Head of caudate nucleus (tissue), 42 donors: ENCODE measurements around the gene CALM3.
A peak's percentile ranks its signal among the peaks of the same experiment; 100 is the strongest.

Experiments
- DNase-seq, 42 donors: peaks; one replicate each; pipeline versions ENCODE4 v3.0.0 to v3.0.0-alpha.2; 2020 to 2021; ENCODE audit warnings: mixed read lengths in 7 of 42
- intact Hi-C: fragments of 100-400 bp; cut with DNase I; formaldehyde crosslinking; loops from one replicate; pipeline ENCODE4 v1.15.0; 2022

Gene CALM3

DNA sequence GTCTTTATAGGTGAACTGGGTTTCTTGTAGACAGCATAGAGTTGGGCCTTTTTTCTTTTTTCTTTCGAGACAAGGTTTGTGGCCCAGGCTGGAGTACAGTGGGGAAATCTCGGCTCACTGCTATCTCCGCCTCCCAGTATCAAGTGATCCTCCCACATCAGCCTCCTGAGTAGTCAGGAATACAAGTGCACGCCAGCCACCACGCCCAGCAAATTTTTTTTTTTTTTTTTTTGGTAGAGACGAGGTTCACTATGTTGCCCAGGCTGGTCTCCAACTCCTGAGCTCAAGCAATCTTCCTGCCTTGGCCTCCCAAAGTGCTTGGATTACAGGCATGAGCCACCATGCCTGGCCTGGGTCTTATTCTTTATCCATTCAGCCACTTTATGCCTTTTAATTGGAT lies 5.1 kb upstream of the CALM3 start:
- peak in 1 of 42 donors; percentile 8 for DNase-seq
- intact Hi-C loops = no loop called here

DNA sequence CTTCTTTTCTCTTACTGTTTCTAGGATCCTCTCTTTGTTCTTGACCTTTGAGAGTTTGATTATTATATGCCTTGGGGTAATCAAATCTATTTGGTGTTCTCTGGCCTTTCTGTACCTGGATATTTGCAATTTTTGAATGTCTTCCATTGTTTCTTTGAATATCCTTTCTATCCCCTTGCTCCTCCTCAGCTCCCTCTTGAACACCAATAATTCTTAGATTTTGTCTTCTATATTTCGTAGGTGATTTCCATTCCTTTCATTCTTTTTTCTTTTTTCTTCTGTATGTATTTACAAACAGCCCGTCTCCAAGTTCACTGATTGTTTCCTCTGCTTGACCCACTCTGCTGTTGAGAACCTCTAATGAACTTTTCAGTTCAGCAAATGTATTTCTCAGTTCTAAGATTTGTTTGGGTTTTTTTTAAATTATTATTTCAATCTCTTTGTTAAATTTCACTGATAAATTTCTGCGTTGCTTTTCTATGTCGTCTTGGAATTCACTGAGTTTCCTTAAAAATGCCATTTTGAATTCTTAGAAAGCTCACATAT lies 2.7 kb upstream of the CALM3 start:
- intact Hi-C loops = no loop called here
- no peak for DNase-seq

DNA sequence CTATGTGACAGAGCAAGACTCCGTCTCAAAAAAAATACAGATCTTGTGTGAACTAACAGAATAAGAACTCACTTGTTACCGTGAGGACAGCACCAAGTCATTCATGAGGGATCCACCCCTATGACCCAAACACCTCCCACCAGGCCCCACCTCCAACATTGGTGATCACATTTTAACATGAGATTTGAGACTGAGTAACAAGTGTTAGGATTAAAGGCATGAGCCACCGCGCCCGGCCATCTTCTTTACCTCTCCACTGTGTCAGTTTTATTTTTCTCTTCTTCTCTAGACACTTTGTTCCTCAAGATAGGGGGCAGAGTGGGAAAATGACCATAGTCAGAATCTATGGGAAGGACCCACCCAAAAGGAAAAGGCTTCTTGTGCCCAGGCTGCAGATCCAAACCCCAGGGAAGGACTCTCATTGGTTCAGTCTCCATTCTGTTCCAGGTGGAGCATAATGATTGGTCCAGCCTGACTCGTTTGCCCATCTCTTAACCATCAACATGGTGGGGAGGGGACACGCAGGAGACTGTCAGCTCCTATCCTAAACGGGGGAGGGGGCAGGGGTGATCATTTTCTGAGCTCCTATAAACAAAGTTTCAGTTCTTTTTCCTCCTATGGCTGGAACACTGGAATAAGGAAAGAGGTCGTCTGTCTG lies 1.3 kb upstream of the CALM3 start:
- intact Hi-C loops = loop anchor here (5.0 kb wide), 2 partner anchors 62 to 147 kb away; partner anchors contain the start of genes DACT3, FKRP and STRN4
- DNase-seq = peak in 4 of 42 donors; percentile 14 to 33 (median 30)

DNA sequence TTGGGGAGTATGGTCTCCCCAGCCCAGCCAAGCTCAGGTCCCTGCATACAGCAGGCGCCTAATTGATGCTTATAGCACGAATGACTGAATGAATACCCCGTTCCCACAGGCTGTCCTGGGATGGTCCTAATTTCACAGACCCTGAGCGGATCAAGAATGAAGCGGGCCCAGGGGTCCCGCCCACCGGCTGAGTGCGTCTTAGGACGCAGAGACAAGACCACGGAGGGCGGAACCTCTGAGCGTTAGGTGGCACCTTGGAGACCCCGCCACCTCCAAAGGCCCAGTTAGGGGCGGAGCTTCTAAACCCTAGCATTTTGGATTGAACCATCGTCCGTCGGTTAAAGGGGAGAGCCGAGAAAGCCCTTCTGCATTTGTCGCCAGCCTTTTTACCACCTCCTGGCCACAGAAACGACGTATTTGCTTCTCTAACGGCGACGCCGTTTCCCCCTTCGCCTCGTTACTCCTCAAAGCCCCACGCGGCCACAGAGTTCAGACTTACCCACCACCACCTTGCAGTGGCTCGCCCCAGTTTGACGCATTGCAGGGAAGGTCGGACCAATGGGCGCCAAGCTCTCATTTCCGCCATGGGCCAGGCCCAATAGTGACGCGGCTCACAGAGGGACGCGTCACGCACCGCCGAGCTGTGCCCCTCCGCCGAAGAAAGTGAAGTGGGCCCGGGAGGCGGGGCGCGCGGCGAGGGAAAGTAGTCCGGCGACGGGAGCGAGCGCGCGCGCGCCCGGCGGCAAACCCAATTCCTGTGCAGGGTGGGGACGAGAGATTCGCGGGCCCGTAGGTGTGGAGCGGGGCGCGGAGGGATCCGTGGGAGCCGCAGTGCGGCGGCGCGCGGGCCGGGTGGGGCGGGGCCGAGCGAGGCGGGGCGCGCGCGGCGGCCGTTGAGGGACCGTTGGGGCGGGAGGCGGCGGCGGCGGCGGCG lies 479 bp upstream of the CALM3 start:
- intact Hi-C loops = loop anchor here (5.0 kb wide), 2 partner anchors 62 to 147 kb away; partner anchors contain the start of genes DACT3, FKRP and STRN4
- peak; percentile 90 to 99 (median 97) for DNase-seq

DNA sequence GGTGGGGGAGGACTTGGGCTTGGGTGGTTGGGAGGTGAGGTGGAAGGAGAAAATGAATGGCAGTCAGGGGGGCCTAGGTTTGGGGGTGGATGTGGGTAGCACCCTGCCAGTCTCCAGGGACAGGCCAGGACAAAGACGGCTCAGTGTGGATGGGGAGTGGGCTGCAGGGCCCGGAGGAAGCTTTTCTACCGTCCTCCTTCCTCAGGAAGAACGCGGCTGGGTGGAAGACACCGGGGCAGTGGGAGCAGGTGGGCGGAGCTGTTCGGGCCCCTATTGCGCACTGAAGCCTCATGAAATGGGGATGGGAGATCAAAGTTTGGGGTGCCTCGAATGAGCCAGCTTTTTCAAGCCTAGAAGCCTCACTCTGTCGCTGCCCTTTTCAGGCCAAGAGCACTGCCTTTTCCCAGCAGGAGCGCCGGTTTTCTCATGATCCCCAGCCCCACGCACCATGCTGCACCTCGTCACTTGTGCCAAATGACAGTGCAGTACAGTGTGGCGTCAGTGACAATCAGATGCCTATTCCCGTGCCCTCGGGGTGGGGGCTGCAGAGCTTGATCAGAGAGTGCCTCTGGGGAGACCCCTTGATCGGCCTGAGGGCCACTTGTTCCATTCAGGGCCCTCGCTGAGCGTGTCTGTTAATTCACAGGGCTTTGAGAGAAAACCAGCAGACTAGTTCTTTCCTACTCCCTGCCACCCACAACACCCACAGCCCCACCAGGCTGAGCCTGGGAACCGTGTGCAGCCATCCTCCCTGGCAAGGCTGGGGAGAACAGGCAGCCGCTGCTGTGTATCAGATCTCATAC lies 1.5 kb downstream of the CALM3 start:
- DNase-seq = peak in 41 of 42 donors; percentile 35 to 85 (median 65)

DNA sequence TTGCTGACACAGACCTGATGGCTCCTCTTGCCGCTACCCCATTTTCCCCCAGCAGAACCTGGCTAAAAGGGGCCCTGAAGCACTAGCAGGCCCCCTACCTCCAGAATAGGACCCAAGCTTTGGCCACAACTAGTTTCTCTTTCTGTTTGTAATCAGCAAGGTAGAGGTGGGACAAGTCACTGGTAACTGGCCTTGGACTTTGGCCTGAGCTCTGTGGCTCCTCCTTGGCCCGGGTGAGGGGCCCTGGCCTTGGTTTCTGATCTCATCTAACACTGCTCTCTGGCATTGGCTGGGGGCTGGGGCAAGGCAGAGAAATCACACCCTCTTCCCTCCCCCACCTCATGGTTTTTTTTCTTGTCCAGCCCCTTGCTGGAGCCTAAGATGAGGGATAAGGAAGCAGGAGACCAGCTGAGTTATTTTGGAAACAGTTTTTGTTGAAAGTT lies 2.1 kb downstream of the CALM3 start:
- peak in 3 of 42 donors; percentile 18 to 40 (median 29) for DNase-seq
- intact Hi-C loops = loop anchor here (5.0 kb wide), 2 partner anchors 59 to 144 kb away; partner anchors contain the start of genes DACT3, FKRP and STRN4

More for the DNA sequence above, 1.5 kb downstream of the CALM3 start:
- intact Hi-C loops = loop anchor here (5.0 kb wide), 2 partner anchors 60 to 145 kb away; partner anchors contain the start of genes DACT3, FKRP and STRN4

DNA sequence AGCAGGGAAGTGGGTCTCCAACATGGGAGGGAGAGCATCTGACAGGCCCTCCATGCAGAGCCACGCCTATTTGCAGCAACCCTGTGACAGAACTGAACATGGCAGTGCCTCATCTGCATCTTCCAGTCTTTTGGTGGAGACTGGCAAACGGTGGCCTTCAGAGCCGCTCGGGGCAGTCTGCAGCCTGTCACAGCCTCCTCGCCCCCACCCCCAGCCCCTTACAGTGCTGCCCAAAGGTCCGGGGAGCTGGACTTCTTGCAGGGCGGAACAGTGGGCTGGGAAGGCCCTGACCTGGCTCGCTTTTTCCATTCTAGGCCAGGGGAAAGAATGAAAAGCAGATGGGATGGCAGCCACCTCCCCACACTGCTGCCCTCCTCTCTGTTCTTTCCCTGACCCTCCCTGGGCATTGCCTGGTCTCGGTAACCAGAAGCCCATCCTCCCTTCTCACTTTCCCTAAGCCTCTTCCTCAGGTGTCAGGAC lies 2.7 kb downstream of the CALM3 start:
- peak in 13 of 42 donors; percentile 26 to 58 (median 43) for DNase-seq
- intact Hi-C loops = loop anchor here (5.0 kb wide), 2 partner anchors 59 to 144 kb away; partner anchors contain the start of genes DACT3, FKRP and STRN4

DNA sequence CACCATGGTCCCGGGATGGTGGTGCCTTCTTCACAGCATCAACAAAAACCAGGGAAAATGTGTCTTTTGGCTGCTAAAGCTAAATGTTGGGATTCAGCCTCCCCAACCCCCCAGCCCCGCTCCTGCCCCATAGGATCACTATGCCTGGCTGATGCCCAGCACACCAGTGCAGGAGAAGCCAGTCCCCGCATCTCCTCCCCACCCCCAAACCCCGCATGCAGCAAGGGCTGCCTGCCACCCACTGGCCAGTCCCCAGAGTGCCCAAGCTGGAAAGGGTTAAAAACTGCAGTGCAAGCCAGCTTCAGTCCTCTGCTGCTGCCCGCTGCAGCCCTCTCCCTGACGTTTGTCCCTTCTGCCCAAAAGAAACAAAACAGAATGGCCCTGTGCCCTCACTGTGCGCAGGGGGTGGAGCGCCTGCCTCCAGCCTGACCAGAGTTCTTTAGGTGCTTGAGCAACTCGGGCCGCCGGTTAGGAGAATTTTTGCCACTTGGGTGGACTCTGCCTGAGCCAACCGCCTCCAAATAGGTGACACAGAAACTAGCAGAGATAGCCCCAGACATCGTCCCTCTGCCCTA lies 3.7 kb downstream of the CALM3 start:
- intact Hi-C loops = loop anchor here (5.0 kb wide), 2 partner anchors 57 to 142 kb away; partner anchors contain the start of genes DACT3, FKRP and STRN4
- DNase-seq = peak in 30 of 42 donors; percentile 16 to 71 (median 46)

DNA sequence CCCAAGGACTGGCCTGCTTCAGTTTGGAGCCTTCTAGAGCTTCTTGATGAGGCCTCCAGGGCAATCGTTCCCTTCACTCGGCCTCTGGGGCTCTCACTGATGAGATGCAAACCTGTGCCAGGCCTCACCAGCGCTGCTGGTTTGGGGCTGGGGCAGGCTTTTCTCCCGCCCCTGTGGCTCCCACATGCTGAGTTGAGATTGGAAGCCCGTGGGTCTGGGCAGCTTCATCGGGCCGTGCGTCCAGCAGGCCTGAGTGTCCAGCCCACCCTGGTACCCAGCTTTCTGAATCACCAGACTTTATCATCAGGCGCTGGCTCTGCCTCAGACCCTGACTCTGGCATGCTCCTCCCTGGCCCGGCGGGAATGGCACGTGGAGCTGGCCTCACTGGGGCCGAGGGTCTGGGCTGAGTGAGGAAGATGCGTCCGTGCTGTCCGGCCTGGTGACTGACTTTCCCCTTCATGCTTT lies 4.3 kb downstream of the CALM3 start:
- intact Hi-C loops = no loop called here
- peak in 4 of 42 donors; percentile 17 to 47 (median 36) for DNase-seq

DNA sequence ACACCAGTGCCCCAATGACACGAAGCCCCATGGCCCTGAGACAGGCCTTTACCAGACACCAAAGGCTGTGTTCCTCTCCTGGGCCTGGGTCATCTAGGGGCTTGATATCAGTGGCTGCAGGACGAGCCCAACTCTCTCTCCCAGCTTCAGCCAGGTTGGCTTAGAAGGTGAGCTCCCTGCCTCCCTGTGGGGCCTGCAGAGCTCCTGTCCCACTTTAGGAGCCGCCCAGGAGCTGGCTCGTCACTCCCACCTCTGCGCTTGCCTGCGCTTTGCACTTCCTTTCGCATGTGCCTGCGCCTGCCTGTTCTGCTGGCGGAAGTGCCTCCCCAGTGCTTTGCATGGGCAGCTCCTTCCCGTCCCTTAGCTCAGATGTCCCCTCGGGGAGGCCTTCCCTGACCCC lies 4.9 kb downstream of the CALM3 start:
- intact Hi-C loops = no loop called here
- DNase-seq = peak in 39 of 42 donors; percentile 36 to 87 (median 61)

DNA sequence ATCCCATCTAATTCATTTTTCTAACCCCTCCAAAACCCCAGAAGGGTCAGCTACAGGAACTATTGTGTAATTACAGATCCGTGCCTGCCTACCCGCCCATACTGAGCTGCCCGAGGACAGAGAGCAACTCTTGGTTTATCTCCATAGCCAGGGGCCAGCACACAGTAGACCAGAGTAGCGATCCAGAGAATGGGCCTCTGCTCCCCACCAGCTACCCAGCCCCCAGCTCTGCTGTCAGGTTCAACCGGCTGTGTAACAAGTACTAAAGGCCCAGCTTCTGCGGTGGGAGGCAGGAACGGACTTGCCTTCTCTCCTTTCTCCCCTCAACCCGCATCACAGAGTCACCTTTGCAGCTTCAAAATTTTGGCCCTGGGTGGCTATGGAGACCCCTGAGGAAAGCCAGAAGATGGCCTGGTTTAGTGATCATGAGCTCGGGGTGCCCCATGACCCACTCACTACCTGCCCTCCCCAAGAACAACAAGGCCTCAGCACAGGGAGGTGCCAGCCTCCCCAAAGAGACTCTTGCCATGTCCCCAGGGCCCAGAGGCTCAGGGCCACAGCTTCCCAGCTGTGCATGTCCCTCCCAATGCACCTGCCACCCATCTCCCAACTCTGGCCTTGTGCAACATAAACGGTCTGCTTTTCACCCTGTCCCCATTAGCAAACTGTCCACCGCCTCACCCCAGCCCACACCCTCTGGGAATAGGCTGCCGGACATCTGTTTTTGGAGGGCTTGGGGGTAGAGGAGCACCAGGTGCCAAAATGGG lies 5.7 kb downstream of the CALM3 start:
- intact Hi-C loops = no loop called here
- peak in 4 of 42 donors; percentile 15 to 32 (median 24) for DNase-seq

DNA sequence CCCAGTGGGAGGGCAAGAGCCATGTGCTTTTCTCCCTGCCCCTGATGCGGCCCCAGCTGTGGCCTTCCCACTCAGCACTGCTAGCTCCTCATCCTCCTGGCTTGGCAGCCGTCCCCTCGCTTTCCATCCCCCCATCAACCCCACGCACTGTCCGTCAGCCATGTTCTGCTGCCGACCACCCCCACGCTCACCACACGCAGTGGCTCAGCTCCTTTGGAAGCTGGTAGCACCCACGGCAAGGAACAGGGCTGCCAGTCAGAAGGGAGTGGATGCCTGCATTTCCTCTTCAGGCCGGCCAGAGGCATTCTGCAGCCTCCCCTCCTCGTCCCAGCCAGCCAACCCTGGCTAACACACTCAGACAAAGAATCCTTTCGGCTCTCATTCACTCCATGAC lies 6.3 kb downstream of the CALM3 start:
- DNase-seq = peak in 31 of 42 donors; percentile 25 to 77 (median 52)
- intact Hi-C loops = no loop called here

DNA sequence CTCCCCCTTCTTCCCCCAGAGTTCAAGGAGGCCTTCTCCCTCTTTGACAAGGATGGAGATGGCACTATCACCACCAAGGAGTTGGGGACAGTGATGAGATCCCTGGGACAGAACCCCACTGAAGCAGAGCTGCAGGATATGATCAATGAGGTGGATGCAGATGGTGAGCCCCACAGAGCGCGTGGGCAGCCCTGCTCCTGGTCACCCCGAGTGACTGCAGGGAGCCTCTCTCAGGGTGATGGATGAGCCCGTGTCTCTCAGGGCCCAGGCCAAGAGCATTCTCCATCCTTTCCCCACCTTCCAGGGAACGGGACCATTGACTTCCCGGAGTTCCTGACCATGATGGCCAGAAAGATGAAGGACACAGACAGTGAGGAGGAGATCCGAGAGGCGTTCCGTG lies 7.0 kb downstream of the CALM3 start:
- DNase-seq = peak in 3 of 42 donors; percentile 4 to 29 (median 17)
- intact Hi-C loops = no loop called here

DNA sequence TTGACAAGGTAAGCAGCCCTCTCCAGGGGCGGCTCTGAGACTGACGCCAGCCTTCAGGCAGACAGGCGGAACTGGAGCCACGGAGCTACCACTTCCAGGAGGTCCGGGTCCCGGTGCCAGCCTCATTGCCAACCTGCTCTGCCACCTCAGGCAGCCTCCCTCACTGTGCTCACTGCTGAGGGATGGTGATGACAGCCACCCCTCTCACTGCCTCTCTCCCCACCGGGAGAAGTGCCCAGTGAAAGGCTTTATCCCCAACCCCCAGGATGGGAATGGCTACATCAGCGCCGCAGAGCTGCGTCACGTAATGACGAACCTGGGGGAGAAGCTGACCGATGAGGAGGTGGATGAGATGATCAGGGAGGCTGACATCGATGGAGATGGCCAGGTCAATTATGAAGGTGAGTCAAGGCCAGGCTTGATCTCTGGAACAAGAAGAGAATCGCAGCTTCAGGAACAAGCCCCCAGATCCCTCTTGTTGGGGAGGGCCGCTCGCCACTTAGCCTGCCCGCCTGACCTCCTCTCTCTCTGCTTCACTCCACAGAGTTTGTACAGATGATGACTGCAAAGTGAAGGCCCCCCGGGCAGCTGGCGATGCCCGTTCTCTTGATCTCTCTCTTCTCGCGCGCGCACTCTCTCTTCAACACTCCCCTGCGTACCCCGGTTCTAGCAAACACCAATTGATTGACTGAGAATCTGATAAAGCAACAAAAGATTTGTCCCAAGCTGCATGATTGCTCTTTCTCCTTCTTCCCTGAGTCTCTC lies 7.6 kb downstream of the CALM3 start:
- intact Hi-C loops = no loop called here
- peak in 6 of 42 donors; percentile 10 to 35 (median 20) for DNase-seq

DNA sequence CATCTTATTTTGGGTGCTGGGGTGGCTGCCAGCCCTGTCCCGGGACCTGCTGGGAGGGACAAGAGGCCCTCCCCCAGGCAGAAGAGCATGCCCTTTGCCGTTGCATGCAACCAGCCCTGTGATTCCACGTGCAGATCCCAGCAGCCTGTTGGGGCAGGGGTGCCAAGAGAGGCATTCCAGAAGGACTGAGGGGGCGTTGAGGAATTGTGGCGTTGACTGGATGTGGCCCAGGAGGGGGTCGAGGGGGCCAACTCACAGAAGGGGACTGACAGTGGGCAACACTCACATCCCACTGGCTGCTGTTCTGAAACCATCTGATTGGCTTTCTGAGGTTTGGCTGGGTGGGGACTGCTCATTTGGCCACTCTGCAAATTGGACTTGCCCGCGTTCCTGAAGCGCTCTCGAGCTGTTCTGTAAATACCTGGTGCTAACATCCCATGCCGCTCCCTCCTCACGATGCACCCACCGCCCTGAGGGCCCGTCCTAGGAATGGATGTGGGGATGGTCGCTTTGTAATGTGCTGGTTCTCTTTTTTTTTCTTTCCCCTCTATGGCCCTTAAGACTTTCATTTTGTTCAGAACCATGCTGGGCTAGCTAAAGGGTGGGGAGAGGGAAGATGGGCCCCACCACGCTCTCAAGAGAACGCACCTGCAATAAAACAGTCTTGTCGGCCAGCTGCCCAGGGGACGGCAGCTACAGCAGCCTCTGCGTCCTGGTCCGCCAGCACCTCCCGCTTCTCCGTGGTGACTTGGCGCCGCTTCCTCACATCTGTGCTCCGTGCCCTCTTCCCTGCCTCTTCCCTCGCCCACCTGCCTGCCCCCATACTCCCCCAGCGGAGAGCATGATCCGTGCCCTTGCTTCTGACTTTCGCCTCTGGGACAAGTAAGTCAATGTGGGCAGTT lies 8.6 kb downstream of the CALM3 start:
- DNase-seq = peak in 6 of 42 donors; percentile 11 to 34 (median 23)
- intact Hi-C loops = loop anchor here (5.0 kb wide), 1 partner anchor 118 kb away; no protein-coding TSS in a partner anchor
